ENCODE results near the gene METTL23.
"Not testable (repeated sequence)": the region's sequence is repeated elsewhere in the genome, so short reads cannot be mapped to it uniquely, and the experiment has no call there.

Gene METTL23

GRCh38 chr17:76715496-76715830 lies 11.2 kb upstream of the METTL23 start:
- DNase-seq, result no peak

GRCh38 chr17:76716146-76716838 lies 10.3 kb upstream of the METTL23 start:
- DNase-seq, result no peak

- no peak for DNase-seq
These were observed 9.8 kb upstream of the METTL23 start for GRCh38 chr17:76716839-76717215.

GRCh38 chr17:76718516-76718915 lies 8.1 kb upstream of the METTL23 start:
- DNase-seq, result no peak

- DNase-seq, result no peak
These were observed 6.4 kb upstream of the METTL23 start for GRCh38 chr17:76720211-76720610.

- DNase-seq, result no peak
These were observed 5.7 kb upstream of the METTL23 start for GRCh38 chr17:76720941-76721340.

GRCh38 chr17:76721463-76721862 lies 5.2 kb upstream of the METTL23 start:
- no peak for DNase-seq

GRCh38 chr17:76722279-76722678 lies 4.4 kb upstream of the METTL23 start:
- no peak for DNase-seq

- DNase-seq, result not testable (repeated sequence)
These were observed 3.7 kb upstream of the METTL23 start for GRCh38 chr17:76722977-76723376.

GRCh38 chr17:76723812-76724211 lies 2.8 kb upstream of the METTL23 start:
- DNase-seq, result no peak

GRCh38 chr17:76725580-76726230 lies 934 bp upstream of the METTL23 start:
- peak; percentile 68 for DNase-seq

GRCh38 chr17:76726231-76726775 lies 336 bp upstream of the METTL23 start, which contains the start of gene JMJD6:
TSS of gene JMJD6 (minus strand) at chr17:76726606. CDS start at chr17:76726475, 131 bp downstream.
- peak; percentile 90 to 95 for DNase-seq

GRCh38 chr17:76727745-76728456 lies 1.3 kb downstream of the METTL23 start:
- no peak for DNase-seq

GRCh38 chr17:76731800-76732733 lies 5.4 kb downstream of the METTL23 start:
- not testable (repeated sequence) for DNase-seq

- DNase-seq, result no peak
These were observed 6.3 kb downstream of the METTL23 start for GRCh38 chr17:76732734-76733617.

- no peak for DNase-seq
These were observed 6.9 kb downstream of the METTL23 start for GRCh38 chr17:76733618-76733957.

GRCh38 chr17:76734080-76734840 lies 7.6 kb downstream of the METTL23 start:
- no peak for DNase-seq

- no peak for DNase-seq
These were observed 8.4 kb downstream of the METTL23 start for GRCh38 chr17:76735006-76735405.

- DNase-seq, result no peak
These were observed 9.1 kb downstream of the METTL23 start for GRCh38 chr17:76735586-76736348.
